Brain microvascular endothelial cell (primary cell): ENCODE data around the gene CDH22.

Experiments
- DNase-seq: peaks from one replicate; pipeline ENCODE4 v3.0.0-alpha.2; 2020
- H3K27ac ChIP-seq: fragments of 250-450 bp; sonication (Bioruptor Pico); 2 replicates; pipeline ENCODE4 v1.5.1; 2020; ENCODE audit warnings: mild to moderate bottlenecking, moderate library complexity
- H3K27me3 ChIP-seq: fragments of 250-450 bp; sonication (Bioruptor Pico); replicated peaks from 2 replicates; pipeline ENCODE4 v1.5.1; 2020; ENCODE audit warnings: mild to moderate bottlenecking
- H3K36me3 ChIP-seq: fragments of 250-450 bp; sonication (Bioruptor Pico); replicated peaks from 2 replicates; pipeline ENCODE4 v1.5.1; 2020; ENCODE audit warnings: mild to moderate bottlenecking
- H3K4me3 ChIP-seq: 2 replicates; pipeline ENCODE4 v1.5.1; 2011; ENCODE audit warnings: low read depth, mild to moderate bottlenecking, control low read depth, low read length, moderate library complexity
- in situ Hi-C: cut with HindIII; loops from 2 replicates; pipeline ENCODE4 v1.10.0; 2017; ENCODE audit warnings: low sequenced_read_pairs, low pct_ligation_motif_present
- TF ChIP-seq, protein P1 (sequence below): IDR thresholded peaks from 2 replicates; pipeline ENCODE4 v1.5.1; 2011; ENCODE audit warnings: low read depth, mild to moderate bottlenecking, moderate library complexity, low read length, control low read depth, inconsistent platforms; ENCODE audit errors: missing control alignments

Gene CDH22

DNA sequence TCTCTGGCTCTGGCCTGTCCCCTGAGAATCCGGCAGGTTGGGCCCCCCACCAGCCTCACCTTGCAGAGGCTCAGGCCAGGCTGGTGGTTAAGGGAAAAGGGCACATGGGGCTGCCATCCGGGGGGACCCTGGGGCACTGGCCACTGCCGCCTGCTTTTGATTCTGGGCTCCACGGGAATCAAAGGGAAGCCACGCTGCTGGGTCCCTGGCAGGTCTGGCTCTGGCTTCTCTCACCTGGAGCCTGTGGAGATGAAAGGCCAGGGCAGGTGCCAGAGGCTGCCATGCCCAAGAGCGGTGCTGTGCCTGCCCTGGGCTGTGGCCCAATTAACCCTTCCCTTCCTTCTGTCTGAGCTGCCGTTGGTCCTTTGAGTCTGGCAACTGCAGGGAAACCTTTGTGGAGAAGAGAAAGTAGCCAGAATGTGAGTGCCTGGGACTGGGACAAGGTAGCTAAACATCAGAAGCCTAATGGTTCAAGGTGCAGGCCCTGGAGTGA is 9.4 kb upstream of the CDH22 start:
- no peak for DNase-seq
- Histone ChIP-seq H3K27me3 (peaks cover 48% of the 10 kb centered on the region), H3K36me3 (no peaks in the 10 kb centered on the region), H3K27ac (no peak overlapping the region), H3K4me3 (no peak overlapping the region)
- in situ Hi-C loops, result no loop called here
- TF ChIP-seq, protein P1, sequence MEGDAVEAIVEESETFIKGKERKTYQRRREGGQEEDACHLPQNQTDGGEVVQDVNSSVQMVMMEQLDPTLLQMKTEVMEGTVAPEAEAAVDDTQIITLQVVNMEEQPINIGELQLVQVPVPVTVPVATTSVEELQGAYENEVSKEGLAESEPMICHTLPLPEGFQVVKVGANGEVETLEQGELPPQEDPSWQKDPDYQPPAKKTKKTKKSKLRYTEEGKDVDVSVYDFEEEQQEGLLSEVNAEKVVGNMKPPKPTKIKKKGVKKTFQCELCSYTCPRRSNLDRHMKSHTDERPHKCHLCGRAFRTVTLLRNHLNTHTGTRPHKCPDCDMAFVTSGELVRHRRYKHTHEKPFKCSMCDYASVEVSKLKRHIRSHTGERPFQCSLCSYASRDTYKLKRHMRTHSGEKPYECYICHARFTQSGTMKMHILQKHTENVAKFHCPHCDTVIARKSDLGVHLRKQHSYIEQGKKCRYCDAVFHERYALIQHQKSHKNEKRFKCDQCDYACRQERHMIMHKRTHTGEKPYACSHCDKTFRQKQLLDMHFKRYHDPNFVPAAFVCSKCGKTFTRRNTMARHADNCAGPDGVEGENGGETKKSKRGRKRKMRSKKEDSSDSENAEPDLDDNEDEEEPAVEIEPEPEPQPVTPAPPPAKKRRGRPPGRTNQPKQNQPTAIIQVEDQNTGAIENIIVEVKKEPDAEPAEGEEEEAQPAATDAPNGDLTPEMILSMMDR, result no peak

DNA sequence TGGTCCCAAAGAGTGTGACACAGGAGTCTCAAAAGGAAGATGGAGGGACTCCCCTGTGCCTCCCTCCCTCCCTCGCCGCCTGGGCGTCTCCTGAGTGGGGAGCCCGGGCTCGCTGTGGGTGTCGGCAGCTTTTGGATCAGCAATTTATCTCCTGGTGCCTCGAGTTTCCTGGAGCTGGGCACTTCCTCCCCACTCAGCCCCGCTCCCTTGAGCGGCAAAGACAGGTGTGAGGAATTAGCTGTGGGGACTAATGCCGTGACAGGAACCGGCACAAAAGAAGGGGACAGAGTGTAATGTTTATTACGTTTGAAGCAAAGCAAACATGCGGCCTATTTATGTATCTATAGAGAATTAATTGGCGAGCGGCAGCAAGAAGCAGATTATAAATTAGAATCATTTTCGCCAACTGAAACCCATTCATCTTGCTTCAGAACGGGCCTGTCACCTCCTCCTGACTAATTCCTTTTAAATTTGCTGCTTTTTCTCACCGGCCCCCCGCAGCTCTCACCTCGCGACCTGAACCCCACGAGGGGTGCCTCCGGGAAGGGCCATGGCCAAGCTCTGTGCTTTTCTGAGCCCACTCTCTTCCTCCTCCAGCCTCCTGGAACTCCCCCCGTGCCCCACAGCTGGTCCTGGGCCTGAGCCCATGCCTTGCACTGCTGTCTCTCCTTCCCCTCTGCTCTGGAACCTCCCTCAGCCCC is 8.8 kb upstream of the CDH22 start:
- in situ Hi-C loops, result no loop called here
- H3K27me3 ChIP-seq, result peaks cover 54% of the 10 kb centered on the region
- H3K4me3 ChIP-seq, result no peak overlapping the region
- no peak overlapping the region for H3K27ac ChIP-seq
- no peak for DNase-seq
- no peaks in the 10 kb centered on the region for H3K36me3 ChIP-seq
- TF ChIP-seq, protein P1, result no peak

DNA sequence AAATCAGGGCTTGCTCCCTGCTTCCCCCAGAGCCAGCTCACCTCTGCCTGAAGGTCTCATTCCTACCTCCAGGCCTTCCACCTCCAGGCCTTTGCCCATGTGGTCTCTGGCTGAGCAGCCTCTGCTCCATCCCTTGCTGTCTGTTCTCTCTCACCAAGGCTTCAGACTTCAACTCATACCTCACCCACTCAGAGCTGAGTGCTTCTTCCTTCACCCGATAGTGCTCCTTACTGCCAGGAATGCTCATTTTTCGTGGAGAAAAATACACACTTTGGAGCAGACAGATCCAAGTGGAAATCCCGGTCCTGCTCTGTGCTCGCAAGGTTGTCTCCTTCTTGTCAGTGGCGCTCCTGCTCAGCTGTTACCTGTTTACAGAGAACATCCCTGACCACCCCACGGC is 7.0 kb upstream of the CDH22 start:
- no peak for DNase-seq
- Histone ChIP-seq H3K27ac (no peak overlapping the region), H3K27me3 (peaks cover 72% of the 10 kb centered on the region), H3K36me3 (no peaks in the 10 kb centered on the region), H3K4me3 (no peak overlapping the region)
- in situ Hi-C loops, result no loop called here
- TF ChIP-seq, protein P1, result no peak

DNA sequence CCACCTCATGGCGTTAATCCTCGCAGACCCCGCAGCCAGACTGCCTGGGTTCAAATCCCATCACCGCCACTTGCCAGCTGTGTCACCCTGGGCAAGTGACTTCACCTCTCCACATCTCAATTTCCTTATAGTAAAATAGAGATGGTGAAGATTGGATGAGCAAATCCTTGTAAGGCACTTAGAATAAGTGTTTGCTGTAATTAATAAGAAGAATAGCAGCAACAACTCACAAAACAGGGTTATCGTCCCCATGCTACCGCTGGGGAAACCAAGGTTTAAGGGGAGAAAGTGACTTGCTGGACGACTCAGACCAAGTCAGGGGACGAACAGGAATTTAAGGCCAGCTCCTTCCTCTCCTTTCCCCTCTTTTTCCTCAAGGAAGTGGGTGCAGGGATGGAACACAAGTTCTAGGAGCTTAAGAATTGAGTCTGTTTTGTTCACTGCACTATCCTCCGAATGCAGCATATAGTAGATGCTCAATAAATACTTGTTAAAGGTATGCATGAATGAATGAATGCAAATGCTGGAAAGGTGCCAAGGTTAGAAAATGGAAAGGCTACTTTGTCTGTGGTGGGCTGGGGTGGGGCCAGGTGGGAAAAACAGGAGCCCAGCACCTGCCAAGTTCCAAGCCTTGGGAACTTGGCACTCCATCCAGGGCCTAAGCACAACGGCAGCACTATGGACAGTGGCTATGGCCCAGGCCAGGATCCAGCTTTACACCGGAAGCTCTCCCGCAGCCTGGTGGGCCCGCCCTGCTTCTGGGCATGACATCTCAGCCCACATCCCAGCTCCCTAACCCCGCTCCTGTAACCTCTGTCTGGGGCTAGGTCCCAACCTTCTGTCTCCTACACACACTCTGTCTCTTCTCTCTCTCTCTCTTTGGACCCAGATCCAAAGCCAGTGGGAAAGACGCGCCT is 4.9 kb upstream of the CDH22 start:
- H3K36me3 ChIP-seq, result no peaks in the 10 kb centered on the region
- H3K27ac ChIP-seq, result no peak overlapping the region
- TF ChIP-seq, protein P1, result no peak
- peaks cover 85% of the 10 kb centered on the region for H3K27me3 ChIP-seq
- in situ Hi-C loops, result no loop called here
- H3K4me3 ChIP-seq, result no peak overlapping the region
- no peak for DNase-seq

DNA sequence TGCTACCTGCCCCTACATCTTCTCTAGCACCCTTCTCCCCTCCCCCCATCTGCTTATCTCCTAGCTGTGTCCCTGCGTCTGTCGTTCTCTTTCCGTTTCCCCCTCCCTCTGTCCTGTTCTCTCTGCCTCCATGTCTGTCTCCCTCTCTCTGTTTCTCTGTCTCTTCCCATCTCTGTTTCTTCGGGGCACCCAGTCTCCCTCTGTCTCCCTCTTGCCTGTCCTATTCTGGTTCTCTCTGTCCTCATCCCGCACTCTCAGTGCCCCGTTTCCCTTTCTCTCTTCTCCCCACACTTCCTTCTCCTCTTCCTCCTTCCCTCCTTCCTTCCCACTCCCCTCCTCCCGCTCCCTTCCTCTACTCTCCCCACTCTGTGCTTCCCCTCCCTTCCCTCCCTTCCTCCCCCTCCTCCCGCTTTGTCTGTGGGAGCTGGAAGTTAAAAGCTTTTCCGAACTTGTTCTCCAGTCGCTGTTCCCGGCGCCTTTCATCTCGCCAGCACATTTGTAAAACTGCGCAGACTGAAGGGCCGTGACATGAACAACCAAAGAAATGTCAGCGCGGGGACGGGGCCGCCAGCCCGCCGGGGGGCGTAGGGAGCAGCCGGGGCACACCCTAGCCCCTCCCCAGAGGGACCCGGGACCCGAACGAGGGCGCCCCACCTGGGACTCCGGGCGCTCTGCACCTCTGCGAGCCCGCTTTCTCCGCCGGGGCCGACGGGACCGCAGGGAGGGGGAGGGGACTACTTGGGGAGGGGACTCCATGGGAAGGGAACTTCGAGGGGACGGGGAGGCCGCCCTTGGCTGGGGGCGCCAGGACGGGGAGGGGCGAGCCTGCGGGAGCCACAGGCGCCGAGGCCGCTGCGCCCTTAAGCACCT is 4.0 kb upstream of the CDH22 start:
- in situ Hi-C loops, result no loop called here
- no peak overlapping the region for H3K4me3 ChIP-seq
- peaks cover 87% of the 10 kb centered on the region for H3K27me3 ChIP-seq
- no peaks in the 10 kb centered on the region for H3K36me3 ChIP-seq
- H3K27ac ChIP-seq, result no peak overlapping the region
- DNase-seq, result no peak
- TF ChIP-seq, protein P1, result no peak
